ENCODE data around the gene LRBA.
"Not testable (repeated sequence)": the region's sequence is repeated elsewhere in the genome, so short reads cannot be mapped to it uniquely, and the experiment has no call there.

DNA sequence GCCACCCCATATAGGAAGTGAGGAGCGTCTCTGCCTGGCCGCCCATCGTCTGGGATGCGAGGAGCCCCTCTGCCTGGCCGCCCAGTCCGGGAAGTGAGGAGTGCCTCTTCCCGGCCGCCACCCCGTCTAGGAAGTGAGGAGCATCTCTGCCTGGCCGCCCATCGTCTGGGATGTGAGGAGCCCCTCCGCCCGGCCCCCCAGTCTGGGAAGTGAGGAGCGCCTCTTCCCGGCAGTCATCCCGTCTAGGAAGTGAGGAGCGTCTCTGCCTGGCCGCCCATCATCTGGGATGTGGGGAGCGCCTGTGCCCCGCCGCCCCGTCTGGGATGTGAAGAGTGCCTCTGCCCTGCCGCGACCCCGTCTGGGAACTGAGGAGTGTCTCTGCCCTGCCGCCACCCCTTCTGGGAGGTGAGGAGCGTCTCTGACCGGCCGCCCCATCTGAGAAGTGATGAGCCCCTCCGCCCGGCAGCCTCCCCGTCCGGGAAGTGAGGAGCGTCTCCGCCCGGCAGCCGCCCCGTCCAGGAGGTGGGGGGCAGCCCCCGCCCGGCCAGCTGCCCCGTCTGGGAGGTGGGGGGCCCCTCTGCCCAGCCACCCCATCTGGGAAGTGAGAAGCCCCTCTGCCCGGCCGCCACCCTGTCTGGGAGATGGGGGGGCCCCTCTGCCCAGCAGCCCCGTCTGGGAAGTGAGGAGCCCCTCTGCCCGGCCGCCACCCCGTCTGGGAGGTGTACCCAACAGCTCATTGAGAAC, 51.3 kb downstream of the LRBA start:
- TF ChIP-seq, protein P1, sequence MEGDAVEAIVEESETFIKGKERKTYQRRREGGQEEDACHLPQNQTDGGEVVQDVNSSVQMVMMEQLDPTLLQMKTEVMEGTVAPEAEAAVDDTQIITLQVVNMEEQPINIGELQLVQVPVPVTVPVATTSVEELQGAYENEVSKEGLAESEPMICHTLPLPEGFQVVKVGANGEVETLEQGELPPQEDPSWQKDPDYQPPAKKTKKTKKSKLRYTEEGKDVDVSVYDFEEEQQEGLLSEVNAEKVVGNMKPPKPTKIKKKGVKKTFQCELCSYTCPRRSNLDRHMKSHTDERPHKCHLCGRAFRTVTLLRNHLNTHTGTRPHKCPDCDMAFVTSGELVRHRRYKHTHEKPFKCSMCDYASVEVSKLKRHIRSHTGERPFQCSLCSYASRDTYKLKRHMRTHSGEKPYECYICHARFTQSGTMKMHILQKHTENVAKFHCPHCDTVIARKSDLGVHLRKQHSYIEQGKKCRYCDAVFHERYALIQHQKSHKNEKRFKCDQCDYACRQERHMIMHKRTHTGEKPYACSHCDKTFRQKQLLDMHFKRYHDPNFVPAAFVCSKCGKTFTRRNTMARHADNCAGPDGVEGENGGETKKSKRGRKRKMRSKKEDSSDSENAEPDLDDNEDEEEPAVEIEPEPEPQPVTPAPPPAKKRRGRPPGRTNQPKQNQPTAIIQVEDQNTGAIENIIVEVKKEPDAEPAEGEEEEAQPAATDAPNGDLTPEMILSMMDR (IDR thresholded peaks at IDR 0.05): not testable (repeated sequence)
- not testable (repeated sequence) for TF ChIP-seq POLR2AphosphoS5 (IDR thresholded peaks at IDR 0.05; ENCODE audit: insufficient read depth in 1 of 2, low read depth in 1 of 2)
